Loucy (cell line): ENCODE results near the gene ACER3.

Experiments used
- EZH2phosphoT487 ChIP-seq: fragments of 200-600 bp; IDR thresholded peaks from 2 replicates; pipeline ENCODE4 v1.6.1; 2018; ENCODE audit warnings: antibody characterized with exemption, mild to moderate bottlenecking, moderate library complexity, borderline replicate concordance
- TF ChIP-seq, protein P1 (sequence below): fragments of 200-600 bp; sonication (generic); conservative IDR thresholded peaks from 2 replicates; pipeline ENCODE4 v1.5.1; 2014; ENCODE audit warnings: mild to moderate bottlenecking, antibody characterized with exemption, low read length

DNA sequence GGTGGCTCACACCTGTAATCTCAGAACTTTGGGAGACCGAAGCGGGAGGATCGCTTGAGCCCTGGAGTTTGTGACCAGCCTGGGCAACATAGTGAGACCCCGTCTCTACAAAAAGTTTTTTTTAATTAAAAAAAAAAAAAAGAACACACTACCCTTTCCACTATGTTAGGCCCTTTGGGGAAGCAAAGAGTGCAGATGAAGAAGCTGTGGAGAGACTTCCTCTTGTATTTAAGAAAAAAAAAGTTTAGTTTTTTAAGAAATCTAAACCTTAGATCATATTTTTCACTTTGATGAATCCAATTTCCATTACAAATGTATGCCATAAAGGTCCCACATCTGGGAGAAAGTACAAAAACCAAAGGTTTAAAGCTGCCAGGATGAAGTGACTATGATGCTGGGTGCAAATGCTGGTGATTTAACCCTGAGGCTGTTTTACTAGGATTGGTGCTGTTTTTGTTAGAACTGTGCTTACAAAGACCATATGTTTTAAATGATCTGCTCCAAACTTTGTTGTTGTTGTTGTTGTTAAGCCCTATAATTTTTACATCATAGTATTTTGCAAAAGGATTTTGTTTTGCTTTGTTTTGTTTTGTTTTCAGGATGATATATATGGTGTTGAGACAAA, 28.9 kb upstream of the ACER3 start:
- TF ChIP-seq, protein P1, sequence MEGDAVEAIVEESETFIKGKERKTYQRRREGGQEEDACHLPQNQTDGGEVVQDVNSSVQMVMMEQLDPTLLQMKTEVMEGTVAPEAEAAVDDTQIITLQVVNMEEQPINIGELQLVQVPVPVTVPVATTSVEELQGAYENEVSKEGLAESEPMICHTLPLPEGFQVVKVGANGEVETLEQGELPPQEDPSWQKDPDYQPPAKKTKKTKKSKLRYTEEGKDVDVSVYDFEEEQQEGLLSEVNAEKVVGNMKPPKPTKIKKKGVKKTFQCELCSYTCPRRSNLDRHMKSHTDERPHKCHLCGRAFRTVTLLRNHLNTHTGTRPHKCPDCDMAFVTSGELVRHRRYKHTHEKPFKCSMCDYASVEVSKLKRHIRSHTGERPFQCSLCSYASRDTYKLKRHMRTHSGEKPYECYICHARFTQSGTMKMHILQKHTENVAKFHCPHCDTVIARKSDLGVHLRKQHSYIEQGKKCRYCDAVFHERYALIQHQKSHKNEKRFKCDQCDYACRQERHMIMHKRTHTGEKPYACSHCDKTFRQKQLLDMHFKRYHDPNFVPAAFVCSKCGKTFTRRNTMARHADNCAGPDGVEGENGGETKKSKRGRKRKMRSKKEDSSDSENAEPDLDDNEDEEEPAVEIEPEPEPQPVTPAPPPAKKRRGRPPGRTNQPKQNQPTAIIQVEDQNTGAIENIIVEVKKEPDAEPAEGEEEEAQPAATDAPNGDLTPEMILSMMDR, result no peak
- no peak for TF ChIP-seq EZH2phosphoT487
